Osteoblast (primary cell): ENCODE measurements around the gene VEGFA. TPM values are rescaled to one million over a fixed set of nuclear protein-coding genes. Genes with fewer than 3 reads are reported as not detected.

Source experiments
- DNase-seq: peaks from one replicate; pipeline ENCODE4 v3.0.0; 2011; ENCODE audit warnings: low spot score, mixed read lengths; ENCODE audit not compliant: insufficient read length; ENCODE audit errors: missing footprints
- H2AFZ ChIP-seq: 2 replicates; pipeline ENCODE4 v1.6.0; 2011; ENCODE audit warnings: mild to moderate bottlenecking, low read length
- H3K27ac ChIP-seq: 2 replicates; pipeline ENCODE4 v1.5.1; 2011; ENCODE audit warnings: mild to moderate bottlenecking, low read depth, low read length, moderate library complexity
- H3K27me3 ChIP-seq: 2 replicates; pipeline ENCODE4 v1.6.0; 2012; ENCODE audit warnings: mild to moderate bottlenecking, control low read depth, inconsistent platforms, low read length, moderate library complexity; ENCODE audit not compliant: insufficient read depth
- H3K36me3 ChIP-seq: 2 replicates; pipeline ENCODE4 v1.5.1; 2011; ENCODE audit warnings: mild to moderate bottlenecking, low read length, control low read depth, moderate library complexity; ENCODE audit not compliant: insufficient read depth
- H3K4me1 ChIP-seq: 2 replicates; pipeline ENCODE4 v1.5.1; 2011; ENCODE audit warnings: mild to moderate bottlenecking, low read length, control low read depth, moderate library complexity; ENCODE audit not compliant: insufficient read depth
- H3K4me2 ChIP-seq: 2 replicates; pipeline ENCODE4 v1.6.0; 2011; ENCODE audit warnings: mild to moderate bottlenecking, low read length; ENCODE audit not compliant: insufficient read depth
- H3K4me3 ChIP-seq: fragments of 200-600 bp; sonication (generic); 3 replicates; pipeline ENCODE4 v1.5.1; 2012; ENCODE audit warnings: mild to moderate bottlenecking, low read length, inconsistent platforms; ENCODE audit not compliant: insufficient read depth
- H3K79me2 ChIP-seq: 2 replicates; pipeline ENCODE4 v1.6.0; 2012; ENCODE audit warnings: mild to moderate bottlenecking, low read length, control low read depth, inconsistent platforms; ENCODE audit not compliant: insufficient read depth
- H3K9me3 ChIP-seq: 2 replicates; pipeline ENCODE4 v1.5.1; 2011; ENCODE audit warnings: low read depth, low read length, control low read depth
- H4K20me1 ChIP-seq: 2 replicates; pipeline ENCODE4 v1.6.0; 2012; ENCODE audit warnings: mild to moderate bottlenecking, low read length, control low read depth; ENCODE audit not compliant: insufficient read depth
- total RNA-seq: library from RNA; depleted of rRNA; stranded (reverse); fragments of >200 nt; gene quantifications from 2 replicates; pipeline ENCODE4 v1.2.3, GENCODE V29; 2012
- TF ChIP-seq, protein P1 (sequence below): IDR thresholded peaks from 2 replicates; pipeline ENCODE4 v1.5.1; 2011; ENCODE audit warnings: mild to moderate bottlenecking, low read depth, low read length, moderate library complexity; ENCODE audit errors: extremely low read depth

The VEGFA gene
- total RNA-seq, 1 donor: 193 TPM

DNA sequence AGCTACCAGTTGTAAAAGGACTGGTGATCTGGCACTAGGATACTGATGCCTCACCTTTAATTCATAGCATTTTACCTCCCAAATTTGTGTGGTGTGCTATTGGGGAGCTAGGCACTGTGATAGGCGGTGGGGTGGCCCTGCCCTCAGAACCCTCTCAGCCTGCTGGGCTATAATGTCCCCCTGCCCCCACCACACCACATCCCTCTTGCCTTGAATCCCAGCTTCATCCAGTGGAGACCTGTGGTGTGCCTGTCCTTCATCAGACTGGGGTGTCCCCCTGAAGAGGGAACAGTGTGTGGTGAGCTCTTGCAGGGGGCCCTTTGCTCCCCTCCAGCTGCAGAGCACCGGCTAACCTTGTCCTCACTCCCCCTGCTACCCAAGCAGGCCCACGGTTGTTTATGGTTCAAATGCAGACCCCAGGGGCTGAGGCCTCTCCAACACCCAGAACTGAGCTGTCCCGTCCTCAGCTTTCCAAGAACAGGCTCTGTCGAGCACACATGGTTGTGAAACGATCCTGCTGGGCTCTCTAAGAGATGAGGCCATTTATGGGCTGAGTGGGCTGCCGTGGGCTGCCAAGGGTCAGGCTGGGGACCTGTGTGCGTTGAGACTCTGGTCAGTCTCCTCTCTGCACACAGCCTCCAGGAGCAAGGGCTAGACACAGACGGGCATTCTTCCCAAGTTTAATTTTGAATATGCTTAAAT, 26.9 kb upstream of the VEGFA start:
- Histone ChIP-seq H3K4me1 (no peaks in the 10 kb centered on the region), H3K9me3 (no peaks in the 10 kb centered on the region), H4K20me1 (no peaks in the 10 kb centered on the region), H3K4me3 (no peak overlapping the region), H3K4me2 (no peak overlapping the region), H3K36me3 (no peaks in the 10 kb centered on the region), H3K79me2 (no peaks in the 10 kb centered on the region), H3K27me3 (peaks cover 3% of the 10 kb centered on the region), H2AFZ (no peak overlapping the region), H3K27ac (no peak overlapping the region)
- DNase-seq: no peak
- TF ChIP-seq, protein P1, sequence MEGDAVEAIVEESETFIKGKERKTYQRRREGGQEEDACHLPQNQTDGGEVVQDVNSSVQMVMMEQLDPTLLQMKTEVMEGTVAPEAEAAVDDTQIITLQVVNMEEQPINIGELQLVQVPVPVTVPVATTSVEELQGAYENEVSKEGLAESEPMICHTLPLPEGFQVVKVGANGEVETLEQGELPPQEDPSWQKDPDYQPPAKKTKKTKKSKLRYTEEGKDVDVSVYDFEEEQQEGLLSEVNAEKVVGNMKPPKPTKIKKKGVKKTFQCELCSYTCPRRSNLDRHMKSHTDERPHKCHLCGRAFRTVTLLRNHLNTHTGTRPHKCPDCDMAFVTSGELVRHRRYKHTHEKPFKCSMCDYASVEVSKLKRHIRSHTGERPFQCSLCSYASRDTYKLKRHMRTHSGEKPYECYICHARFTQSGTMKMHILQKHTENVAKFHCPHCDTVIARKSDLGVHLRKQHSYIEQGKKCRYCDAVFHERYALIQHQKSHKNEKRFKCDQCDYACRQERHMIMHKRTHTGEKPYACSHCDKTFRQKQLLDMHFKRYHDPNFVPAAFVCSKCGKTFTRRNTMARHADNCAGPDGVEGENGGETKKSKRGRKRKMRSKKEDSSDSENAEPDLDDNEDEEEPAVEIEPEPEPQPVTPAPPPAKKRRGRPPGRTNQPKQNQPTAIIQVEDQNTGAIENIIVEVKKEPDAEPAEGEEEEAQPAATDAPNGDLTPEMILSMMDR: no peak

DNA sequence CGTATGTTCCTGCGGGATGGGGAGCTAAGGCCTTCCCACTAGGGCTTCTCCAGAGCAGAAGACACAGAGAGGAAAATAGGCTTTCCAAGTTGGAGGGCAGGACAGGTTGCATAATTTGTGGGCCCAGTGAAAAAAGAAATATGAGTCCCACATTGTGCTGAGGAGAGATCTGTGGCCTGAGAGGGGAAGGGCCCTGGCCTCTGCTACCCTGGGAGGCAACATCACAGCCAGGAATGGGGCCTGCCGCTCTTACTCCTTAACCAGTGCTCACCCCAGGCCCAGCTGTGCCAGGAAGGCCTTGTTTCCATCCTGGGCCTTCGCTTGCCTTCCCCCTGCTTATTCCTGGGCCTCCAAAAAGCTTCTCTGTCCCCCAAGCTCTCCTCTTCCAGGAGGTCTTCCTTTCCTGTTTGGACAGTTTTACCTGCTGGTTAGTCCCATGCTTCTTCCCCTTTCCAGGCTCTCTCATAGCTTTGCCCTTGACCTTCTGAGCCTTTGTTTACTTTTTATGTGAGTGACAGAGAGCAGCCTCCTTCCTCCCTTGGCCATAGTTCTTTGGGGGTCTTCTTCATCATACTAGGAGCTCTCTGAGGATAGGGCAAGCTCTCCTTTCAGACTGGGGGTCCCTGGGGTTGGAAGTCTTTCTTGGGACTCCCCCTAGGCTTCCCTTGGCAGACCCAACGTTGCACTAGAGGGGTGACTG, 26.2 kb upstream of the VEGFA start:
- Histone ChIP-seq H3K4me1 (no peaks in the 10 kb centered on the region), H3K9me3 (no peaks in the 10 kb centered on the region), H3K36me3 (no peaks in the 10 kb centered on the region), H3K27ac (no peak overlapping the region), H2AFZ (no peak overlapping the region), H4K20me1 (no peaks in the 10 kb centered on the region), H3K27me3 (peaks cover 3% of the 10 kb centered on the region), H3K4me2 (no peak overlapping the region), H3K4me3 (no peak overlapping the region), H3K79me2 (no peaks in the 10 kb centered on the region)
- no peak for DNase-seq
- TF ChIP-seq, protein P1: no peak

DNA sequence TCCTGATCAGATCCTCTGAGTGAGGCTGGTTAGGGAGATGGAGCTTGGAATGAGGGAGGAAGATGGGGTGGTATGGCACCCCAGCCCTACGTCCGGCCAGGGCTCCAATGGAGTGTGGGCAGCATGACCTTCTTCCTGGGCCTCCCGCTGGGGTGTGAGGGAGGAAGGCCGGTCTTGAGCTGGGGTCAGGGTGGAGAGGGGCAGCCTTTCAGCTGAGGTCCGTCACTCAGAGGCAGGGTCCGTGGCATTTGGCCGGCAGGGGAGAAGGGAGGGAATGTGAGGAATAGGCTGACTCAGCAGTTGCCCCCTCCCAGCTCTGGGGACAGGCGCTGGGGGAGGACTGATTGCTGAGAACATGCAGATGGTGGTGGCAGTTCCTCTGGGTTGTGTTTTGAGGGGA, 25.5 kb upstream of the VEGFA start:
- Histone ChIP-seq H2AFZ (no peak overlapping the region), H3K27me3 (peaks cover 3% of the 10 kb centered on the region), H3K27ac (no peak overlapping the region), H4K20me1 (no peaks in the 10 kb centered on the region), H3K4me2 (no peak overlapping the region), H3K9me3 (no peaks in the 10 kb centered on the region), H3K4me3 (no peak overlapping the region), H3K36me3 (no peaks in the 10 kb centered on the region), H3K4me1 (no peaks in the 10 kb centered on the region), H3K79me2 (no peaks in the 10 kb centered on the region)
- TF ChIP-seq, protein P1: no peak
- DNase-seq: no peak

DNA sequence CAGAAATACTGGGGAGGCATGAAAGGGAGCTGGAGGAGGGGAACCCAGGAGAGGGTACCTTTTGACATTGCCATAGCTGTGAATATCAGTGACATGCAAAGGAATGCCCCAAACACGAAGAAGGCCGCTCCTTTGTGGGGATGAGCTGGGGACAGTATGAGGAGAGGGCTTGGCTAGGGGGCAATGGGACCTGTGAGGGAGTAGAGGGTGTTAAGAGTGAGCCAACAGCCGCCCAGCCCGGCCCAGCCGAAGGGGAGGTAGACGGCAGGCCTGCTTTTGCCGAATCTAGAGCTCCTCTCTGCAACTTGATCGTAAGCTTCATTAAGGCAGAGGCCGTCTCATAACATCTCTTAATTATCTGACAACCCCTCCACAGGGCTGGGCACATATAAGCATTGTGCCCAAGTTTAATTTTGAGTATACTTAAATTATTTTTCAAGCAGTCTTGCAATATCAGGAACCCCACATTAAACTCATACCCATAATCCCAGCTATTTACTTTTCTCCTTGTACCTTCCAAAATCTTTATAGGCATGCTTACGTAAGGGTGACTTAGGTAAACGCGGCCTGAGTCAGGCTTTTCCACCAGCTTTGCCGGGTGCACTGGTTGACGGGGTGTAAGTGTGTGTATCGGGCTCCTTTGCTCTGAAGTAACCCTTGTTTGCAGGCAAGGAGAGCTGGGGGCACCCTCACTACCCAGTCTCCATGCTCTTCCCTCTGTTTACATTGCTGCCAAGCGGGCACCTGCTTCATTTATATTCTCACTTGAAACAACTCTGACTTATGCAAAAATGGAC, 24.9 kb upstream of the VEGFA start:
- Histone ChIP-seq H4K20me1 (no peaks in the 10 kb centered on the region), H3K79me2 (no peaks in the 10 kb centered on the region), H3K4me3 (no peak overlapping the region), H3K4me1 (no peaks in the 10 kb centered on the region), H3K36me3 (no peaks in the 10 kb centered on the region), H3K4me2 (no peak overlapping the region), H3K27me3 (peaks cover 3% of the 10 kb centered on the region), H2AFZ (no peak overlapping the region), H3K27ac (no peak overlapping the region), H3K9me3 (no peaks in the 10 kb centered on the region)
- TF ChIP-seq, protein P1: no peak
- no peak for DNase-seq
